D721Med (cell line): ENCODE results near the gene MON1B.

Source experiments
- DNase-seq: peaks from one replicate; pipeline ENCODE4 v3.0.0; 2011; ENCODE audit warnings: low spot score; ENCODE audit not compliant: insufficient read length
- FAIRE-seq: peaks from 2 replicates; lab custom pipeline; 2011; peaks lifted over from hg19 to GRCh38; lab: Jason Lieb, UNC
- CTCF ChIP-seq: IDR thresholded peaks from 2 replicates; pipeline ENCODE4 v1.5.1; 2012; ENCODE audit warnings: mild to moderate bottlenecking, control low read depth; ENCODE audit not compliant: insufficient read depth; ENCODE audit errors: missing control alignments

Gene MON1B

GRCh38 chr16:77214411-77215138 lies 23.6 kb downstream of the MON1B start:
- FAIRE-seq (no peak), DNase-seq (no peak)
- no peak for TF ChIP-seq CTCF

- DNase-seq, result no peak
- no peak for TF ChIP-seq CTCF
- no peak for FAIRE-seq
These were observed 28.4 kb downstream of the MON1B start for GRCh38 chr16:77219437-77219836.

- FAIRE-seq, result no peak
- TF ChIP-seq CTCF, result no peak
- no peak for DNase-seq
These were observed 29.4 kb downstream of the MON1B start for GRCh38 chr16:77220427-77220826.

GRCh38 chr16:77221482-77221881 lies 30.5 kb downstream of the MON1B start:
- FAIRE-seq (no peak), DNase-seq (no peak)
- TF ChIP-seq CTCF, result no peak

GRCh38 chr16:77223184-77223583 lies 32.2 kb downstream of the MON1B start:
- TF ChIP-seq CTCF, result peak; percentile 31
- DNase-seq, result no peak
- no peak for FAIRE-seq

- TF ChIP-seq CTCF, result no peak
- DNase-seq, result no peak
- FAIRE-seq, result no peak
These were observed 34.2 kb downstream of the MON1B start for GRCh38 chr16:77225182-77225581.

- no peak for TF ChIP-seq CTCF
- DNase-seq (no peak), FAIRE-seq (no peak)
These were observed 36.8 kb downstream of the MON1B start for GRCh38 chr16:77227745-77228144.
